Measurements from ENCODE around the gene MAPK9.
A peak's percentile ranks its signal among the peaks of the same experiment; 100 is the strongest.

The MAPK9 gene

GRCh38 chr5:180313677-180314505 lies 22.0 kb upstream of the MAPK9 start:
- no peaks in the 10 kb centered on the region for H3K4me1 ChIP-seq (ENCODE audit: insufficient read depth, low read length)
- DNase-seq, result no peak
- no peaks in the 10 kb centered on the region for H3K9me3 ChIP-seq (ENCODE audit: insufficient read depth, low read length, severe bottlenecking)
- no peaks in the 10 kb centered on the region for H3K27me3 ChIP-seq (ENCODE audit: insufficient read depth, low read length, poor library complexity)
- H3K4me2 ChIP-seq (ENCODE audit: insufficient read depth, low read length), result no peak overlapping the region
- H3K4me3 ChIP-seq (ENCODE audit: low read depth in 1 of 2, low read length in 2 of 2), result no peak overlapping the region
- no peaks in the 10 kb centered on the region for H3K79me2 ChIP-seq (ENCODE audit: insufficient read depth, low read length)
- no peaks in the 10 kb centered on the region for H3K36me3 ChIP-seq (ENCODE audit: insufficient read depth, low read length)
- no peak overlapping the region for H2AFZ ChIP-seq (ENCODE audit: low read depth, low read length)
- H4K20me1 ChIP-seq (ENCODE audit: insufficient read depth, low read length), result no peaks in the 10 kb centered on the region
- H3K9ac ChIP-seq (ENCODE audit: low read depth, low read length), result no peak overlapping the region
- TF ChIP-seq, protein P1, sequence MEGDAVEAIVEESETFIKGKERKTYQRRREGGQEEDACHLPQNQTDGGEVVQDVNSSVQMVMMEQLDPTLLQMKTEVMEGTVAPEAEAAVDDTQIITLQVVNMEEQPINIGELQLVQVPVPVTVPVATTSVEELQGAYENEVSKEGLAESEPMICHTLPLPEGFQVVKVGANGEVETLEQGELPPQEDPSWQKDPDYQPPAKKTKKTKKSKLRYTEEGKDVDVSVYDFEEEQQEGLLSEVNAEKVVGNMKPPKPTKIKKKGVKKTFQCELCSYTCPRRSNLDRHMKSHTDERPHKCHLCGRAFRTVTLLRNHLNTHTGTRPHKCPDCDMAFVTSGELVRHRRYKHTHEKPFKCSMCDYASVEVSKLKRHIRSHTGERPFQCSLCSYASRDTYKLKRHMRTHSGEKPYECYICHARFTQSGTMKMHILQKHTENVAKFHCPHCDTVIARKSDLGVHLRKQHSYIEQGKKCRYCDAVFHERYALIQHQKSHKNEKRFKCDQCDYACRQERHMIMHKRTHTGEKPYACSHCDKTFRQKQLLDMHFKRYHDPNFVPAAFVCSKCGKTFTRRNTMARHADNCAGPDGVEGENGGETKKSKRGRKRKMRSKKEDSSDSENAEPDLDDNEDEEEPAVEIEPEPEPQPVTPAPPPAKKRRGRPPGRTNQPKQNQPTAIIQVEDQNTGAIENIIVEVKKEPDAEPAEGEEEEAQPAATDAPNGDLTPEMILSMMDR (IDR thresholded peaks at IDR 0.05; ENCODE audit: borderline replicate concordance, extremely low read depth, low read length, poor library complexity, severe bottlenecking), result no peak
- no peak for TF ChIP-seq EZH2 (IDR thresholded peaks at IDR 0.05; ENCODE audit: borderline replicate concordance, low read depth, low read length, severe bottlenecking)
- no peak overlapping the region for H3K27ac ChIP-seq (ENCODE audit: low read length)
- ATAC-seq (ENCODE audit: insufficient read depth, low read depth), result 0 out of 3 replicates have a peak, but pooled peaks have one; percentile 31

DNA sequence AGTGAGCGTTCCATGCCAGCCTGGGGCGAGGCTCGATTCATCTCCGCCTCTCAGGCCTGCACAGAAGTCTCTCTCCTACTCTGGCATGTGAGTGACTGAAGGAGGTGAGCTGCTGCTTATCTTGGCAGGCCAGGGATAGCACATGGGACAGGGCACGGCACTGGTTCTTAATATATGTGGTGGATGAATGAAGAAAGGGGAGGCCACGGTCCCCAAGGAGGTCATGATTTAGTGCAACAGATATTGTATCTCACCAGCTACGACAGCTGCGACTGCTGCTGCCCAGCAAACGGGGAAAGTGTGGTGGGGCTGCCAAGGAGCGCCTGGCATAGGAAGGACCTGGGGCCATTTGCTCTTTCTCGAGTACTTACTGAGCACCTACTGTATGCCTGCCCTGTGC lies 19.3 kb upstream of the MAPK9 start:
- H3K4me3 ChIP-seq (ENCODE audit: low read depth in 1 of 2, low read length in 2 of 2), result no peak overlapping the region
- H3K27ac ChIP-seq (ENCODE audit: low read length), result no peak overlapping the region
- no peaks in the 10 kb centered on the region for H3K9me3 ChIP-seq (ENCODE audit: insufficient read depth, low read length, severe bottlenecking)
- H3K4me1 ChIP-seq (ENCODE audit: insufficient read depth, low read length), result no peaks in the 10 kb centered on the region
- H3K27me3 ChIP-seq (ENCODE audit: insufficient read depth, low read length, poor library complexity), result no peaks in the 10 kb centered on the region
- H2AFZ ChIP-seq (ENCODE audit: low read depth, low read length), result no peak overlapping the region
- DNase-seq (no peak), ATAC-seq (ENCODE audit: insufficient read depth, low read depth) (no peak)
- no peak overlapping the region for H3K4me2 ChIP-seq (ENCODE audit: insufficient read depth, low read length)
- no peak overlapping the region for H3K9ac ChIP-seq (ENCODE audit: low read depth, low read length)
- H4K20me1 ChIP-seq (ENCODE audit: insufficient read depth, low read length), result no peaks in the 10 kb centered on the region
- TF ChIP-seq, protein P1 (IDR thresholded peaks at IDR 0.05; ENCODE audit: borderline replicate concordance, extremely low read depth, low read length, poor library complexity, severe bottlenecking), result no peak
- no peak for TF ChIP-seq EZH2 (IDR thresholded peaks at IDR 0.05; ENCODE audit: borderline replicate concordance, low read depth, low read length, severe bottlenecking)
- H3K36me3 ChIP-seq (ENCODE audit: insufficient read depth, low read length), result no peaks in the 10 kb centered on the region
- no peaks in the 10 kb centered on the region for H3K79me2 ChIP-seq (ENCODE audit: insufficient read depth, low read length)

GRCh38 chr5:180306796-180307195 lies 14.9 kb upstream of the MAPK9 start:
- Histone ChIP-seq H4K20me1 (ENCODE audit: insufficient read depth, low read length) (no peaks in the 10 kb centered on the region), H2AFZ (ENCODE audit: low read depth, low read length) (no peak overlapping the region), H3K79me2 (ENCODE audit: insufficient read depth, low read length) (no peaks in the 10 kb centered on the region), H3K9me3 (ENCODE audit: insufficient read depth, low read length, severe bottlenecking) (no peaks in the 10 kb centered on the region), H3K27me3 (ENCODE audit: insufficient read depth, low read length, poor library complexity) (no peaks in the 10 kb centered on the region), H3K4me3 (ENCODE audit: low read depth in 1 of 2, low read length in 2 of 2) (no peak overlapping the region), H3K27ac (ENCODE audit: low read length) (no peak overlapping the region), H3K9ac (ENCODE audit: low read depth, low read length) (no peak overlapping the region), H3K36me3 (ENCODE audit: insufficient read depth, low read length) (no peaks in the 10 kb centered on the region), H3K4me1 (ENCODE audit: insufficient read depth, low read length) (no peaks in the 10 kb centered on the region), H3K4me2 (ENCODE audit: insufficient read depth, low read length) (no peak overlapping the region)
- no peak for TF ChIP-seq EZH2 (IDR thresholded peaks at IDR 0.05; ENCODE audit: borderline replicate concordance, low read depth, low read length, severe bottlenecking)
- TF ChIP-seq, protein P1 (IDR thresholded peaks at IDR 0.05; ENCODE audit: borderline replicate concordance, extremely low read depth, low read length, poor library complexity, severe bottlenecking), result no peak
- no peak for ATAC-seq (ENCODE audit: insufficient read depth, low read depth)
- no peak for DNase-seq
